Activated CD4-positive, alpha-beta memory T cell treated with anti-CD3 and anti-CD28 coated beads, Interleukin-2, amount 10 ng/mL, durations not matched to agents 7 days and 5 days (primary cell): Measurements from ENCODE around the gene RAB27A. TPM values are rescaled to one million over a fixed set of nuclear protein-coding genes. Genes with fewer than 3 reads are reported as not detected.
"Not testable (repeated sequence)": the region's sequence is repeated elsewhere in the genome, so short reads cannot be mapped to it uniquely, and the experiment has no call there.

Experiments
- CTCF ChIA-PET: fragments of 350-600 bp; sonication (Branson Sonifier 250); formaldehyde crosslinking; loops from one replicate; lab custom pipeline; 2021; ENCODE audit warnings: antibody characterized with exemption, inconsistent platforms; lab: Charles Lee
- POLR2A ChIA-PET: fragments of 350-600 bp; sonication (Branson Sonifier 250); formaldehyde crosslinking; loops from one replicate; lab custom pipeline; 2021; ENCODE audit warnings: antibody characterized with exemption; lab: Charles Lee
- DNase-seq: peaks from one replicate; pipeline ENCODE4 v3.0.0-alpha.2; 2020
- H3K27ac Mint-ChIP-seq: one replicate; pipeline ENCODE4 v1.8.0; 2021; ENCODE audit warnings: mild to moderate bottlenecking, mixed read lengths
- H3K27me3 Mint-ChIP-seq: one replicate; pipeline ENCODE4 v1.8.0; 2021; ENCODE audit warnings: mixed read lengths
- H3K36me3 Mint-ChIP-seq: one replicate; pipeline ENCODE4 v1.8.0; 2021; ENCODE audit warnings: low read depth, mixed read lengths
- H3K4me1 Mint-ChIP-seq: one replicate; pipeline ENCODE4 v1.8.0; 2021; ENCODE audit warnings: mixed read lengths
- H3K4me3 Mint-ChIP-seq: one replicate; pipeline ENCODE4 v1.8.0; 2021; ENCODE audit warnings: mild to moderate bottlenecking, mixed read lengths
- H3K9me3 Mint-ChIP-seq: one replicate; pipeline ENCODE4 v1.8.0; 2021; ENCODE audit warnings: mixed read lengths
- total RNA-seq, 2 experiments: library from RNA; stranded (reverse); gene quantifications; one replicate each; pipeline ENCODE4 v1.2.3, GENCODE V29; 2021

Gene RAB27A
- total RNA-seq, 2 experiments from 2014 or later, result 99.0 to 99.9 TPM

DNA sequence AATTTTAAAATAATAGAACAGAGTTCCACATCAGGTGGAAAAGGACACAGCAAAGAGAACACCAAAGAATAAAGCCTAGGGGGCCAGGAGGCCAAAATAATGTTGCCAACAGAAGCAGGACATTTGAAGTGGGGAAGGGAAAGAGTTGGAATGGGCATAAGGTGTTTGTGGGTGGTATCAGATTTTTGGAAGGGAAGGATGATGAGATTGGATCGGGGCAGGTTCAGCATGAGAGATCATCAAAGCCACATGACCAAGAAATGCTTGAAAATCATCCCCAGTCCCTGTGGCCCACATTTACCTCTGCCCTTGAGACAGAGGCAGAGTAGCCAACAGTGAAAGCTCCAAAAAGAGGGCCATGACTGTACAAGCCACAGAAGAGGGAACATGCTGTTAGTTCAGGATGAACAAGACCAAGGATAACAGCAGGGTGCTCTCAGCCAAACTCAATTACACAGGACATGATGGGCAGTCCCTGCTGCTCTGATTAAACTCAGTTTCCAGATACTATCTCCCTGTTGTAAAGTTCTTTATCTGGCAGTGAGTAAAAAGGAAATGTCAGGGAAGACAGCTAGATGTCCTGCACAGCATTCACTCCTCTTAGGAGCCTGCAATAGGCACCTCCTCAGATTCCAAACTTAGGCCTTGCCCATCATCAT is 32.5 kb downstream of the RAB27A start:
- H3K36me3 Mint-ChIP-seq, result peaks cover 41% of the 10 kb centered on the region
- H3K4me1 Mint-ChIP-seq, result peaks cover 59% of the 10 kb centered on the region
- POLR2A ChIA-PET, result interaction anchor here (0.6 to 3.1 kb wide), 5 partner anchors 10 to 22 kb away, joined by 3 to 27 read pairs (median 3); no protein-coding TSS in a partner anchor

DNA sequence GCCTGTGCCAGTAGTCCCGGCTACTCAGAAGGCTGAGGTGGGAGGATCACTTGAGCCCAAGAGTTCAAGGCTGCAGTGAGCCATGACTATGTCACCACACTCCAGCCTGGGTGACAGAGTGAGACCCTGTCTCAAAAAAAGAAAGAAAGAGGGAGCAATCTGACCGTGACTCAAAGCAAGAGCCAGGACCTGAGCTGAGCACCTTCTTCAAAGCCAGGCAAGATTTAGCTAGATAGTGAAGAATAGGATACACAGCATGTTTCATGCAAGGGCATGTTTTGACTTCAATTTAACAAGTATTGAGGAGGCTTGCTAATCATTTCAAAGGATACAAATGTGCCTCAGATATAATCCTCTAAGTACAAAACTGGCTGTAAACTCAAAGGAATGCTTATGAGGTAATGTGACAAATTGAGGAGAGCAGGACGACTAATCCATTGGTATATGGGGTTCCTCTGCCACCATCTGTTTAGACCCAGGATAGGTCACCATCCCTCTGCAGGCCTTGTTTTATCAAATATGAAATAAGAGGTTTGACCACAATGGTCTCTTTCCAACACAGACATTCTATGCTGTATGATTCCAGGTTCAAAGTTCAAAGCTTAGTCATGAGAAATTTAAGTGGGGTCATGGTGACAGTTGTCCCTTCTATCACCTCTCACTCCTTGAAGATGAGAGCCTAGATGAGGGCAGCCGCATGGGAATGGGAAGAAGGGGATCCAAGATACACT is 33.2 kb downstream of the RAB27A start:
- Mint-ChIP-seq H3K9me3 (no peaks in the 10 kb centered on the region), H3K4me3 (peak overlapping the region; percentile 76), H3K36me3 (peaks cover 48% of the 10 kb centered on the region), H3K27ac (peak overlapping the region; percentile 82), H3K27me3 (no peaks in the 10 kb centered on the region), H3K4me1 (peaks cover 64% of the 10 kb centered on the region)
- CTCF ChIA-PET, result interaction anchor here (0.6 to 1.8 kb wide), 3 partner anchors 11 to 39 kb away, joined by 3 to 6 read pairs (median 3); no protein-coding TSS in a partner anchor
- no peak for DNase-seq
- POLR2A ChIA-PET, result interaction anchor here (1.0 to 3.1 kb wide), 10 partner anchors 9 to 63 kb away, joined by 3 to 27 read pairs (median 4); partner anchors contain the start of genes PIGB and PIGBOS1

More for the DNA sequence above, 32.5 kb downstream of the RAB27A start:
- no peak for DNase-seq
- peak overlapping the region; percentile 82 for H3K27ac Mint-ChIP-seq
- no peak overlapping the region for H3K4me3 Mint-ChIP-seq
- H3K27me3 Mint-ChIP-seq, result no peaks in the 10 kb centered on the region
- CTCF ChIA-PET, result interaction anchor here (0.8 to 1.0 kb wide), 2 partner anchors 20 to 39 kb away, joined by 3 read pairs; no protein-coding TSS in a partner anchor
- H3K9me3 Mint-ChIP-seq, result no peaks in the 10 kb centered on the region

DNA sequence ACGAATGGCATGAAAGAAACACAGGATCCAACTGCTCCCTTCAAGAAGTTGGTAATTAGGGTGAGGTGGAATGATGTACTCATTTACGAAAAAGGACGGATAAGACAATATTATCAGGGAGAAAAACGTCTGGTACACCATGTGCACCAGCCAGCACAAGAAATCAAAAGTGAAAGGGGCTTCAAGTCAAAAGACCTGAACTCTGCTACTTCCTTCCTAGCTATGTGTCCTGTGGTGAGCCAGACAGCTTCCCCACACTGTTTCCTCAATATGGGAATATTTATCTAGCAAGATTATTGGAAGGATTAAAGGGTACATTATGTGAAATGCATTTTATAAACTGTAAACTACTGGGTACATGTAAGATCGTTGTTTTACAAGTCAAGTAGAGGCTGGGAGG is 33.9 kb downstream of the RAB27A start:
- Mint-ChIP-seq H3K36me3 (peaks cover 53% of the 10 kb centered on the region), H3K27ac (peak overlapping the region; percentile 82), H3K27me3 (no peaks in the 10 kb centered on the region), H3K4me1 (peaks cover 71% of the 10 kb centered on the region), H3K9me3 (no peaks in the 10 kb centered on the region), H3K4me3 (peak overlapping the region; percentile 76)
- DNase-seq, result no peak
- CTCF ChIA-PET, result interaction anchor here (0.9 to 1.8 kb wide), 3 partner anchors 12 to 38 kb away, joined by 3 to 6 read pairs (median 4); no protein-coding TSS in a partner anchor
- POLR2A ChIA-PET, result interaction anchor here (1.0 to 3.1 kb wide), 10 partner anchors 12 to 63 kb away, joined by 3 to 27 read pairs (median 4); partner anchors contain the start of genes PIGB and PIGBOS1

DNA sequence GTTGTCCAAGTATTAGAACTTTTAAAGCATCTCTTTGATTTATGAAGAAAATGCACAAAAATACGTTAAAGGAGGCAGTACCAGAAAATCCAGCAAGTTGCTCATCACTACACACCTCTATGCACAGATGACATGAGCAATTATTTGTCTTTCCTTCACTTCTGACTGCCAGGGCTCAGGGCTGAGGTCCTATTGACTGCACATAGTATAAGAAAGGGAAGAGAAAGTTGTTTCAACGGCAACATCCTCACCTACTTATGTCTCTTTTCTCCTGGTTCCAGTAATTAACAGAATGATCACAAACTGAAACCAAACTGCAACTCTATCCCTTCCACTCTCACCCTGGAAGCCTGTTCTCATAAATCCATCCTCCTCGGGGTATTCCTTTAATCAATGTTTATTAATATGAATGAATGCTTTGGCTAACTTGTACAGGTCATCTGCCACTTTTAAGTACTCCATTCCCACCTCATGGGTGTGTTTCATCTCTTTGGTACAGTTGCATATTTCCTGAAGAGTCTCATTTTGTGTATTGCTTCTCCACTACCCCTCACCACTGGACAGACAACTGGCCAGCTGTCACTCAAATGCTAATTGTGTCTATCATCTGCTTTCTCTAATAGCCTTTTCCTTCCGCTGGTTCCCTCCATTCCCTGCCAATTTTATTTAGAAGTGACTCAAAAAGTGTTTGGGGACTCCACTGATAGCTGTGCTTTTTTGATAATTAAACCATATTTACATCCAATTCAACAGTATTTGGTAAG is 34.5 kb downstream of the RAB27A start:
- Mint-ChIP-seq H3K27me3 (no peaks in the 10 kb centered on the region), H3K4me3 (peak overlapping the region; percentile 76), H3K36me3 (peaks cover 52% of the 10 kb centered on the region), H3K27ac (peak overlapping the region; percentile 82), H3K4me1 (peaks cover 73% of the 10 kb centered on the region), H3K9me3 (no peaks in the 10 kb centered on the region)
- no peak for DNase-seq
- POLR2A ChIA-PET, result interaction anchor here (1.0 to 3.1 kb wide), 10 partner anchors 11 to 64 kb away, joined by 3 to 27 read pairs (median 4); partner anchors contain the start of genes PIGB and PIGBOS1
- CTCF ChIA-PET, result interaction anchor here (0.9 to 1.8 kb wide), 3 partner anchors 12 to 38 kb away, joined by 3 to 6 read pairs (median 4); no protein-coding TSS in a partner anchor

DNA sequence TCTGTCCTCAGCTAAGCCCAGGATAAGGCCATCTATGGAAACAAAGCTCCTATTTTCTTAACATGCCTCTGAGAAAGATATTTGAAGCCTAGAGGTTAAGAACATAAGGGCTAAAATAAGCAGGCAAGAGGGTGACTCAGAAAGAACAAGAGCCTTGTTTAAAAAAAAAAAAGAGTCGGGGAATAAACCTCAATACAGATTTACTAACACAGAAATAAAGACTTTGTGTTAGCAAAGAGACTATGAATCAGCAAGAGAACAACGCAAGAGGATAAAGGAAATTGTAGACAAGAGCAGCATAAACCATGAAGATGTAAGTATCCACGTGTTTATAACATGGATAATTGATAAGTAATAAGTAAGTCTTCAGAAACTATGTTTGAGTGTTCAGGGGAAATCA is 36.0 kb downstream of the RAB27A start:
- Mint-ChIP-seq H3K4me3 (no peak overlapping the region), H3K36me3 (peaks cover 56% of the 10 kb centered on the region), H3K9me3 (no peaks in the 10 kb centered on the region), H3K27ac (peak overlapping the region; percentile 53), H3K4me1 (peaks cover 80% of the 10 kb centered on the region), H3K27me3 (no peaks in the 10 kb centered on the region)
- CTCF ChIA-PET, result no interaction called here
- POLR2A ChIA-PET, result no interaction called here
- DNase-seq, result no peak

DNA sequence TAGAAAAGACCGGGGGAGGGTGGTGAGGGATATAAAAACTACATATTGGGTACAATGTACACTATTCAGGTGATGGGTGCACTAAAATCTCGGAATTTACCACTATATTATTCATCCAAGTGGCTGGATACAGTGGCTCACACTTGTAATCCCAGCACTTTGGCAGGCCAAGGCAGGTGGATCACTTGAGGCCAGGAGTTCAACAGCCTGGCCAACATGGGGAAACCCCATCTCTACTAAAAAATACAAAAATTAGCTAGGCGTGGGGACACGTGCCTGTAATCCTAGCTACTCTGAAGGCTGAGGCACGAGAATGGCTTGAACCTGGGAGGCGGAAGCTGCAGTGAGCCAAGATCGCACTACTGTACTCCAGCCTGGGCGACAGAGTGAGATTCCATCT is 37.4 kb downstream of the RAB27A start:
- peaks cover 62% of the 10 kb centered on the region for H3K36me3 Mint-ChIP-seq
- not testable (repeated sequence) for H3K9me3 Mint-ChIP-seq, DNase-seq, H3K4me3 Mint-ChIP-seq, H3K27me3 Mint-ChIP-seq
- peak overlapping the region; percentile 21 for H3K27ac Mint-ChIP-seq
- ChIA-PET CTCF (interaction anchor here (1.4 kb wide), 1 partner anchor 19 kb away, joined by 3 read pairs; no protein-coding TSS in a partner anchor), POLR2A (interaction anchor here (1.7 to 2.4 kb wide), 2 partner anchors 15 to 31 kb away, joined by 4 to 16 read pairs; no protein-coding TSS in a partner anchor)
- H3K4me1 Mint-ChIP-seq, result peaks cover 78% of the 10 kb centered on the region

DNA sequence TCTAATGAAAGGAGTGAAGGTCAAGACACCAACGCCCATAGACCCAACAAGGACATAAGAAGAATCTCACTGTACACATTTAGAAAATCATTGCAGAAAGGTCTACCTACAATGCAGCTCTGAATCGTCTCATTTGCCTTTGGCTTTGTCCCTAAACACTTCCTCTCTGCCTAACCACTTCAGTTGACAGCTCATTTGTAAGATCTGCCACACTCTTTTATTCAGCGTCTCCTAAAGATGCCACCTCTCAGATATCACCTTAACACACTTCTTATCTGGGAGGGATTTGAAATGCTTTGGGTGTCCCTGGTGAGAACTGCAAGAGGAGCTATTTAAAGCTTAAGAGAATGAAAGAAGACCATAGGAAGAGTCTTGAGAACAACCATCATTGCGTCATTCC is 38.7 kb downstream of the RAB27A start:
- CTCF ChIA-PET, result interaction anchor here (1.0 to 1.4 kb wide), 2 partner anchors 17 to 21 kb away, joined by 3 read pairs; no protein-coding TSS in a partner anchor
- DNase-seq, result no peak
- Mint-ChIP-seq H3K4me1 (peaks cover 77% of the 10 kb centered on the region), H3K4me3 (no peak overlapping the region), H3K36me3 (peaks cover 58% of the 10 kb centered on the region), H3K27ac (peak overlapping the region; percentile 73), H3K27me3 (no peaks in the 10 kb centered on the region), H3K9me3 (no peaks in the 10 kb centered on the region)
- POLR2A ChIA-PET, result interaction anchor here (0.6 to 2.4 kb wide), 7 partner anchors 13 to 54 kb away, joined by 3 to 16 read pairs (median 4); partner anchors contain the start of gene RSL24D1

DNA sequence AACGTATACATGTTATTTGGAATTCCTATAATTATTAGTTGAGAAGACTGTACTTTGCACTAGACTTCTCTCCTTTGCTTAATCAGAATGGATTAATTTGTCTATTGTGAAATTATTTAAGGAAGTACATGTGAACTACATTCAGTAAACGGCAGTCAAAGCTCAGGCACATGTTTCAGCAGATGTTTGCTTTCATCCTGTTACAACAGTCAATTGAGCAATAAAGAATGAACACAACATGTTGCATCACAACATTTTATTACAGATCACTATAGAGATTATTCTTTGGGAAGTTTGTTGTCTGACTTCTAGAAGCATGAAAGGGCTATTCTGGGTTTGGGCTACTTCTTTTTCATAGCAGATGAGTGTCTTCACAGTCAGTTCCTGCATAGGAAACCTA is 39.2 kb downstream of the RAB27A start:
- peaks cover 74% of the 10 kb centered on the region for H3K4me1 Mint-ChIP-seq
- no peak overlapping the region for H3K4me3 Mint-ChIP-seq
- H3K27ac Mint-ChIP-seq, result peak overlapping the region; percentile 73
- no peaks in the 10 kb centered on the region for H3K9me3 Mint-ChIP-seq
- no peak for DNase-seq
- H3K36me3 Mint-ChIP-seq, result peaks cover 53% of the 10 kb centered on the region
- no peaks in the 10 kb centered on the region for H3K27me3 Mint-ChIP-seq
- ChIA-PET POLR2A (interaction anchor here (1.2 to 2.4 kb wide), 4 partner anchors 14 to 26 kb away, joined by 3 to 16 read pairs (median 4); no protein-coding TSS in a partner anchor), CTCF (interaction anchor here (1.0 kb wide), 1 partner anchor 17 kb away, joined by 3 read pairs; no protein-coding TSS in a partner anchor)

DNA sequence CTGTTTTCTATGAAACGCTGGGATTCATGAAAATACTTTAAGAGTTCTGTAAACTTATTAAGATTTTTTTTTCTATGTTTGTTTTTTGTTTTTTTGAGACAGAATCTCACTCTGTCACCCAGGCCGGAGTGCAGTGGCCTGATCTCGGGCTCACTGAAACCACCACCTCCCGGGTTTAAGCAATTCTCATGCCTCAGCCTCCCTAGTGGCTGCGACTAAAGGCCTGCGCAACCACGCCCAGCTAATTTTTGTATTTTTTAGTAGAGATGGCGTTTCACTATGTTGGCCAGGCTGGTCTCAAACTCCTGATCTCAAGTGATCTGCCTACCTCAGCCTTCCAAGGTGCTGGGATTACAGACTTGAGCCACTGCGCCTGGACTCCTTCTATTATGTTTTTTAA is 39.7 kb downstream of the RAB27A start:
- not testable (repeated sequence) for DNase-seq, H3K4me3 Mint-ChIP-seq, H3K27me3 Mint-ChIP-seq, H3K9me3 Mint-ChIP-seq
- peaks cover 52% of the 10 kb centered on the region for H3K36me3 Mint-ChIP-seq
- H3K27ac Mint-ChIP-seq, result peak overlapping the region; percentile 41
- CTCF ChIA-PET, result interaction anchor here (0.6 kb wide), 1 partner anchor 33 kb away, joined by 3 read pairs; no protein-coding TSS in a partner anchor
- H3K4me1 Mint-ChIP-seq, result peaks cover 74% of the 10 kb centered on the region
- POLR2A ChIA-PET, result interaction anchor here (1.5 to 2.4 kb wide), 2 partner anchors 18 to 25 kb away, joined by 4 to 16 read pairs; no protein-coding TSS in a partner anchor

DNA sequence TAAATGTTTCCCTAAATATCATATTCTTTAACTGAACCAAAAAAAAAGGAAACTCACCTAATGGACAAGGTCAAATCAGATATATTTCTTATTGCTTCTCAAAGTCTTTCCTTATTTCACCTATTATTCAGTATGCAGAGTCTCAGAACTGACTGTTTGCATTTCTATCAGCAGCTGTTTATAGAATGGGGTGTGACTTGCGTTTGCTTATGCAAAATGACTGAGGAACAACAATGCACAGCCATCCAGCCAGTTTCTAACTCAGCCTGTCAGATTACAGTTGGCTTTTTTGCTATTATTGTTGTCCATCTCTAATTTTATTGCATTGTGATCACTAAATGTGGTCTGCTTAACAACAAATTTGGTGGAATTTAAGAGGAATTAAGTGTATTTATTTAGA is 40.7 kb downstream of the RAB27A start:
- H3K9me3 Mint-ChIP-seq, result no peaks in the 10 kb centered on the region
- no peaks in the 10 kb centered on the region for H3K27me3 Mint-ChIP-seq
- no peak overlapping the region for H3K4me3 Mint-ChIP-seq
- peaks cover 59% of the 10 kb centered on the region for H3K36me3 Mint-ChIP-seq
- DNase-seq, result no peak
- POLR2A ChIA-PET, result interaction anchor here (2.0 kb wide), 1 partner anchor 18 kb away, joined by 6 read pairs; no protein-coding TSS in a partner anchor
- H3K27ac Mint-ChIP-seq, result no peak overlapping the region
- CTCF ChIA-PET, result no interaction called here
- peaks cover 74% of the 10 kb centered on the region for H3K4me1 Mint-ChIP-seq

DNA sequence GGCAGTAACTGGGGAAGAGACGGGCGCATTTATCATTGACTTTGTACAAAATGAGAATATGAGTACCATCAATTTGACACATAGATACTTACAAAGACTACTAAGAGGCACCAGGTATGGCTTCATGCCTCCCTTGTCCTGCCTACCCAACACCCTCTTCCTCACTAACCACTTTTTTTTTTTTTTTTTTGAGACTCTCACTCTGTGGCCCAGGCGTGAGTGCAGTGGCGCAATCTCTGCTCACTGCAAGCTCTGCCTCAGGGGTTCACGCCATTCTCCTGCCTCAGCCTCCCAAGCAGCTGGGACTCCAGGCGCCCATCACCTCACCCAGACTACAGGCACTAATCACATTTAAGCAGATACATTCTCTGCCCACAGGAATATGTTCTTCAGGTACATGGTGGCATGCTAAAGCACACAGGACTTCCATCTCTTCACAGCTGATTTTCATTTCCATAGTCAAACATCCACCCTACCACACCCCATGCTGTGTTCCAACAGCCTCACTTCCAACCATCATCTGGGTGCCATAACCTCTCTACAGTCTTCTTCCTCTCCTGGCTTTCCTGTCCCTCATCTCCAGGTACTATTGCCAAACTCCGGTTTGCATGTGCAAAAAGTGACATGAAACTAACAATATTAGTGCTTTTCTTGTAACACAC is 41.7 kb downstream of the RAB27A start:
- DNase-seq, result no peak
- Mint-ChIP-seq H3K9me3 (no peaks in the 10 kb centered on the region), H3K36me3 (peaks cover 55% of the 10 kb centered on the region), H3K4me1 (peaks cover 78% of the 10 kb centered on the region), H3K27ac (peak overlapping the region; percentile 54), H3K27me3 (no peaks in the 10 kb centered on the region), H3K4me3 (no peak overlapping the region)
- ChIA-PET CTCF (interaction anchor here (1.5 kb wide), 1 partner anchor 12 kb away, joined by 3 read pairs; no protein-coding TSS in a partner anchor), POLR2A (interaction anchor here (1.3 to 2.0 kb wide), 4 partner anchors 9 to 34 kb away, joined by 4 to 6 read pairs (median 6); no protein-coding TSS in a partner anchor)
